Measurements from ENCODE around the gene PNKD.
"Not testable (repeated sequence)": the region's sequence is repeated elsewhere in the genome, so short reads cannot be mapped to it uniquely, and the experiment has no call there.

PNKD gene

GRCh38 chr2:218271865-218272530 is 1.7 kb downstream of the PNKD start:
- FAIRE-seq (no peak), DNase-seq (ENCODE audit: extremely low spot score, insufficient read length, low read depth) (no peak)

- FAIRE-seq (peak; percentile 86), DNase-seq (ENCODE audit: extremely low spot score, insufficient read length, low read depth) (no peak)
These were observed 2.4 kb downstream of the PNKD start for GRCh38 chr2:218272531-218273212.

GRCh38 chr2:218273214-218273907 is 3.0 kb downstream of the PNKD start:
- not testable (repeated sequence) for DNase-seq (ENCODE audit: extremely low spot score, insufficient read length, low read depth); FAIRE-seq

GRCh38 chr2:218273908-218274249 is 3.6 kb downstream of the PNKD start:
- no peak for FAIRE-seq
- no peak for DNase-seq (ENCODE audit: extremely low spot score, insufficient read length, low read depth)

GRCh38 chr2:218274586-218274985 is 4.3 kb downstream of the PNKD start:
- FAIRE-seq: no peak
- DNase-seq (ENCODE audit: extremely low spot score, insufficient read length, low read depth): no peak

- no peak for FAIRE-seq
These were observed 5.2 kb downstream of the PNKD start for GRCh38 chr2:218275371-218276072.

GRCh38 chr2:218276986-218277755 is 6.9 kb downstream of the PNKD start:
- FAIRE-seq (no peak), DNase-seq (ENCODE audit: extremely low spot score, insufficient read length, low read depth) (no peak)

More at GRCh38 chr2:218275371-218276072, 5.2 kb downstream of the PNKD start:
- DNase-seq (ENCODE audit: extremely low spot score, insufficient read length, low read depth): no peak

GRCh38 chr2:218277921-218278320 is 7.6 kb downstream of the PNKD start:
- no peak for FAIRE-seq
- DNase-seq (ENCODE audit: extremely low spot score, insufficient read length, low read depth): no peak

- DNase-seq (ENCODE audit: extremely low spot score, insufficient read length, low read depth): no peak
- FAIRE-seq: no peak
These were observed 8.4 kb downstream of the PNKD start for GRCh38 chr2:218278531-218279360.

- FAIRE-seq (no peak), DNase-seq (ENCODE audit: extremely low spot score, insufficient read length, low read depth) (no peak)
These were observed 10.0 kb downstream of the PNKD start for GRCh38 chr2:218280260-218280870.

- no peak for FAIRE-seq
- DNase-seq (ENCODE audit: extremely low spot score, insufficient read length, low read depth): no peak
These were observed 11.1 kb downstream of the PNKD start for GRCh38 chr2:218281449-218281848.

GRCh38 chr2:218282173-218282991 is 12.1 kb downstream of the PNKD start:
- FAIRE-seq (no peak), DNase-seq (ENCODE audit: extremely low spot score, insufficient read length, low read depth) (no peak)

- FAIRE-seq (peak; percentile 84), DNase-seq (ENCODE audit: extremely low spot score, insufficient read length, low read depth) (no peak)
These were observed 13.9 kb downstream of the PNKD start for GRCh38 chr2:218284106-218284811.

GRCh38 chr2:218285604-218286003 is 15.3 kb downstream of the PNKD start:
- DNase-seq (ENCODE audit: extremely low spot score, insufficient read length, low read depth) (no peak), FAIRE-seq (no peak)

GRCh38 chr2:218286570-218287459 is 16.5 kb downstream of the PNKD start:
- DNase-seq (ENCODE audit: extremely low spot score, insufficient read length, low read depth): no peak

GRCh38 chr2:218289639-218290315 is 19.5 kb downstream of the PNKD start:
- FAIRE-seq: no peak
- DNase-seq (ENCODE audit: extremely low spot score, insufficient read length, low read depth): no peak

More at GRCh38 chr2:218286570-218287459, 16.5 kb downstream of the PNKD start:
- peak; percentile 92 for FAIRE-seq

All from GM18507 (cell line).